ENCODE results near the gene SYT17.

DNA sequence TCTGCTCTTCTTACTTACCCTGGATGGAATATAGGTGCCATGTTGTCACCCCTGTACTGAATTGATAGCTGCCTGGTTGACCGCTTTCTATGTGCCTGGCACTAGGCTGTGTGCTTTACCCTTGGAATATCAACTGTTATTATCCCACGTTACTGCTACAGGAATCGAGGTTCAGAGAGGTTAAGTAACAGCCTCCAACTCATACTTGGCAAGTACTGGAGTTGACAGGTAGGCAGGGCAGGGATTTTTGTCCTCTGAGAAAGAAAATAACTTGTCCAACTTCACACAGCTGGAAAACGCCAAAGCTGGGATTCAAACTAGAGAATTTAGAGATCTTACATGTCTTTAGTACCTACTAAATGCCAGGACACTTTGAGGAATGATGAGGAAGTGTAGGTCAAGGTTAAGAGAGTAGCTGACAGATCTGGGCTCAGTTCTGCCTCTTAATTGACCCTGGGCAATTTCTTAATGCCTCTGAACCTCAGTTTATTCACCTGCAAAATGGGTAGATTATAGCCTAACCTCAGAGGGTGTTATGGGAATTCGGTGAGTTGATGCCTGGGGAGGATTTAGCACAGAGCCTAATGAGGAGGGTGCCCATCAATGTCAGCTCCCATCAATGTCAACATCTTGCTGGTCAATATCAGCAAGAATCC, 28.5 kb upstream of the SYT17 start:
- TF ChIP-seq HCFC1 (IDR thresholded peaks at IDR 0.05; ENCODE audit: low read length) (no peak), YY1 (IDR thresholded peaks at IDR 0.05; ENCODE audit: low read depth, low read length) (no peak), POLR2AphosphoS5 (IDR thresholded peaks at IDR 0.05; ENCODE audit: low read length) (no peak), POLR2AphosphoS2 (IDR thresholded peaks at IDR 0.05; ENCODE audit: low read depth, low read length) (no peak)
- TF ChIP-seq, protein P1, sequence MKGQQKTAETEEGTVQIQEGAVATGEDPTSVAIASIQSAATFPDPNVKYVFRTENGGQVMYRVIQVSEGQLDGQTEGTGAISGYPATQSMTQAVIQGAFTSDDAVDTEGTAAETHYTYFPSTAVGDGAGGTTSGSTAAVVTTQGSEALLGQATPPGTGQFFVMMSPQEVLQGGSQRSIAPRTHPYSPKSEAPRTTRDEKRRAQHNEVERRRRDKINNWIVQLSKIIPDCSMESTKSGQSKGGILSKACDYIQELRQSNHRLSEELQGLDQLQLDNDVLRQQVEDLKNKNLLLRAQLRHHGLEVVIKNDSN (IDR thresholded peaks at IDR 0.05; ENCODE audit: borderline replicate concordance, extremely low read length, insufficient read depth, low read depth, low read length) = no peak
- TF ChIP-seq, protein P2, sequence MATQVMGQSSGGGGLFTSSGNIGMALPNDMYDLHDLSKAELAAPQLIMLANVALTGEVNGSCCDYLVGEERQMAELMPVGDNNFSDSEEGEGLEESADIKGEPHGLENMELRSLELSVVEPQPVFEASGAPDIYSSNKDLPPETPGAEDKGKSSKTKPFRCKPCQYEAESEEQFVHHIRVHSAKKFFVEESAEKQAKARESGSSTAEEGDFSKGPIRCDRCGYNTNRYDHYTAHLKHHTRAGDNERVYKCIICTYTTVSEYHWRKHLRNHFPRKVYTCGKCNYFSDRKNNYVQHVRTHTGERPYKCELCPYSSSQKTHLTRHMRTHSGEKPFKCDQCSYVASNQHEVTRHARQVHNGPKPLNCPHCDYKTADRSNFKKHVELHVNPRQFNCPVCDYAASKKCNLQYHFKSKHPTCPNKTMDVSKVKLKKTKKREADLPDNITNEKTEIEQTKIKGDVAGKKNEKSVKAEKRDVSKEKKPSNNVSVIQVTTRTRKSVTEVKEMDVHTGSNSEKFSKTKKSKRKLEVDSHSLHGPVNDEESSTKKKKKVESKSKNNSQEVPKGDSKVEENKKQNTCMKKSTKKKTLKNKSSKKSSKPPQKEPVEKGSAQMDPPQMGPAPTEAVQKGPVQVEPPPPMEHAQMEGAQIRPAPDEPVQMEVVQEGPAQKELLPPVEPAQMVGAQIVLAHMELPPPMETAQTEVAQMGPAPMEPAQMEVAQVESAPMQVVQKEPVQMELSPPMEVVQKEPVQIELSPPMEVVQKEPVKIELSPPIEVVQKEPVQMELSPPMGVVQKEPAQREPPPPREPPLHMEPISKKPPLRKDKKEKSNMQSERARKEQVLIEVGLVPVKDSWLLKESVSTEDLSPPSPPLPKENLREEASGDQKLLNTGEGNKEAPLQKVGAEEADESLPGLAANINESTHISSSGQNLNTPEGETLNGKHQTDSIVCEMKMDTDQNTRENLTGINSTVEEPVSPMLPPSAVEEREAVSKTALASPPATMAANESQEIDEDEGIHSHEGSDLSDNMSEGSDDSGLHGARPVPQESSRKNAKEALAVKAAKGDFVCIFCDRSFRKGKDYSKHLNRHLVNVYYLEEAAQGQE (IDR thresholded peaks at IDR 0.05; ENCODE audit: low read depth, low read length) = no peak
- TF ChIP-seq, protein P3, sequence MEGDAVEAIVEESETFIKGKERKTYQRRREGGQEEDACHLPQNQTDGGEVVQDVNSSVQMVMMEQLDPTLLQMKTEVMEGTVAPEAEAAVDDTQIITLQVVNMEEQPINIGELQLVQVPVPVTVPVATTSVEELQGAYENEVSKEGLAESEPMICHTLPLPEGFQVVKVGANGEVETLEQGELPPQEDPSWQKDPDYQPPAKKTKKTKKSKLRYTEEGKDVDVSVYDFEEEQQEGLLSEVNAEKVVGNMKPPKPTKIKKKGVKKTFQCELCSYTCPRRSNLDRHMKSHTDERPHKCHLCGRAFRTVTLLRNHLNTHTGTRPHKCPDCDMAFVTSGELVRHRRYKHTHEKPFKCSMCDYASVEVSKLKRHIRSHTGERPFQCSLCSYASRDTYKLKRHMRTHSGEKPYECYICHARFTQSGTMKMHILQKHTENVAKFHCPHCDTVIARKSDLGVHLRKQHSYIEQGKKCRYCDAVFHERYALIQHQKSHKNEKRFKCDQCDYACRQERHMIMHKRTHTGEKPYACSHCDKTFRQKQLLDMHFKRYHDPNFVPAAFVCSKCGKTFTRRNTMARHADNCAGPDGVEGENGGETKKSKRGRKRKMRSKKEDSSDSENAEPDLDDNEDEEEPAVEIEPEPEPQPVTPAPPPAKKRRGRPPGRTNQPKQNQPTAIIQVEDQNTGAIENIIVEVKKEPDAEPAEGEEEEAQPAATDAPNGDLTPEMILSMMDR (IDR thresholded peaks at IDR 0.05 in 2 of 3, conservative IDR thresholded peaks at IDR 0.05 in 1 of 3; ENCODE audit: control insufficient read depth in 2 of 3, extremely low read depth in 1 of 3, insufficient read depth in 1 of 3, low read depth in 3 of 3, low read length in 3 of 3) = no peak

All from GM12878 (cell line).